MM.1S (cell line): ENCODE results near the gene RAB31.

Experiments used
- DNase-seq: peaks from one replicate; pipeline ENCODE4 v3.0.0-alpha.2; 2015
- H2AFZ ChIP-seq: fragments of 300-600 bp; sonication (generic); 2 replicates; pipeline ENCODE4 v1.6.0; 2016; ENCODE audit warnings: antibody characterized with exemption, low read length
- H3F3A ChIP-seq: fragments of 300-600 bp; sonication (generic); 2 replicates; pipeline ENCODE4 v1.6.1; 2016; ENCODE audit warnings: mild to moderate bottlenecking, antibody characterized with exemption, low read length, moderate library complexity, mixed read lengths; ENCODE audit not compliant: insufficient read depth
- H3K27ac ChIP-seq: fragments of 300-600 bp; sonication (generic); 2 replicates; pipeline ENCODE4 v1.5.1; 2016; ENCODE audit warnings: mild to moderate bottlenecking, low read length
- H3K27me3 ChIP-seq: fragments of 300-600 bp; sonication (generic); replicated peaks from 2 replicates; pipeline ENCODE4 v1.6.0; 2016; ENCODE audit warnings: low read length; ENCODE audit not compliant: insufficient read depth
- H3K36me3 ChIP-seq: fragments of 300-600 bp; sonication (generic); replicated peaks from 2 replicates; pipeline ENCODE4 v1.6.1; 2016; ENCODE audit warnings: mild to moderate bottlenecking, low read length, mixed read lengths; ENCODE audit not compliant: insufficient read depth
- H3K4me1 ChIP-seq: fragments of 300-600 bp; sonication (generic); 2 replicates; pipeline ENCODE4 v1.6.1; 2016; ENCODE audit warnings: low read length, mixed read lengths
- H3K4me2 ChIP-seq: fragments of 300-600 bp; sonication (generic); 2 replicates; pipeline ENCODE4 v1.6.0; 2016; ENCODE audit warnings: low read depth, low read length
- H3K4me3 ChIP-seq: fragments of 300-600 bp; sonication (generic); 2 replicates; pipeline ENCODE4 v1.5.1; 2016; ENCODE audit warnings: low read length, mixed read lengths
- H3K79me2 ChIP-seq: fragments of 300-600 bp; sonication (generic); 2 replicates; pipeline ENCODE4 v1.6.1; 2016; ENCODE audit warnings: mixed run types, low read length, mixed read lengths
- H3K9ac ChIP-seq: fragments of 300-600 bp; sonication (generic); 2 replicates; pipeline ENCODE4 v1.6.1; 2016; ENCODE audit warnings: low read length, mixed read lengths
- H3K9me2 ChIP-seq: fragments of 300-600 bp; sonication (generic); replicated peaks from 2 replicates; pipeline ENCODE4 v1.6.1; 2016; ENCODE audit warnings: mild to moderate bottlenecking, low read length, mixed read lengths; ENCODE audit not compliant: insufficient read depth
- H3K9me3 ChIP-seq: fragments of 300-600 bp; sonication (generic); replicated peaks from 2 replicates; pipeline ENCODE4 v1.6.1; 2016; ENCODE audit warnings: mild to moderate bottlenecking, low read length, mixed read lengths; ENCODE audit not compliant: insufficient read depth
- H4K20me1 ChIP-seq: fragments of 300-600 bp; sonication (generic); 2 replicates; pipeline ENCODE4 v1.6.1; 2016; ENCODE audit warnings: mild to moderate bottlenecking, low read length, moderate library complexity, mixed read lengths; ENCODE audit not compliant: insufficient read depth
- CTCF ChIP-seq: fragments of 300-600 bp; sonication (generic); IDR thresholded peaks from 2 replicates; pipeline ENCODE4 v1.5.1; 2016; ENCODE audit warnings: antibody characterized with exemption, low read length, mixed read lengths
- EZH2 ChIP-seq: fragments of 300-600 bp; sonication (generic); optimal IDR thresholded peaks from 2 replicates; pipeline ENCODE3; 2017; ENCODE audit warnings: low read depth, mild to moderate bottlenecking, antibody characterized with exemption, low read length, mixed read lengths
- EZH2phosphoT487 ChIP-seq: fragments of 300-600 bp; sonication (generic); IDR thresholded peaks from 2 replicates; pipeline ENCODE4 v1.6.1; 2018; ENCODE audit warnings: antibody characterized with exemption, low read length

Gene RAB31

GRCh38 chr18:9834551-9834950 lies 126.5 kb downstream of the RAB31 start:
- no peaks in the 10 kb centered on the region for H3K36me3 ChIP-seq
- H3F3A ChIP-seq: no peaks in the 10 kb centered on the region
- no peaks in the 10 kb centered on the region for H3K79me2 ChIP-seq
- H3K27ac ChIP-seq: no peak overlapping the region
- no peaks in the 10 kb centered on the region for H3K9me3 ChIP-seq
- H3K9ac ChIP-seq: no peak overlapping the region
- no peaks in the 10 kb centered on the region for H3K9me2 ChIP-seq
- TF ChIP-seq EZH2: no peak
- TF ChIP-seq CTCF: no peak
- TF ChIP-seq EZH2phosphoT487: no peak
- no peaks in the 10 kb centered on the region for H4K20me1 ChIP-seq
- H2AFZ ChIP-seq: no peak overlapping the region
- H3K27me3 ChIP-seq: no peaks in the 10 kb centered on the region
- no peaks in the 10 kb centered on the region for H3K4me1 ChIP-seq
- H3K4me2 ChIP-seq: no peak overlapping the region
- no peak overlapping the region for H3K4me3 ChIP-seq
- DNase-seq: no peak

GRCh38 chr18:9835113-9835755 lies 127.1 kb downstream of the RAB31 start:
- Histone ChIP-seq H3K27me3 (no peaks in the 10 kb centered on the region), H3K4me1 (no peaks in the 10 kb centered on the region), H3K9ac (no peak overlapping the region), H3K4me3 (no peak overlapping the region), H3K79me2 (no peaks in the 10 kb centered on the region), H3K4me2 (no peak overlapping the region), H3K36me3 (no peaks in the 10 kb centered on the region), H3K27ac (no peak overlapping the region), H3K9me3 (no peaks in the 10 kb centered on the region), H4K20me1 (no peaks in the 10 kb centered on the region), H3F3A (no peaks in the 10 kb centered on the region), H3K9me2 (no peaks in the 10 kb centered on the region), H2AFZ (no peak overlapping the region)
- no peak for TF ChIP-seq EZH2phosphoT487
- TF ChIP-seq CTCF: no peak
- no peak for TF ChIP-seq EZH2
- no peak for DNase-seq

GRCh38 chr18:9835825-9836224 lies 127.7 kb downstream of the RAB31 start:
- no peaks in the 10 kb centered on the region for H3F3A ChIP-seq
- H3K79me2 ChIP-seq: no peaks in the 10 kb centered on the region
- H3K27ac ChIP-seq: no peak overlapping the region
- H3K36me3 ChIP-seq: no peaks in the 10 kb centered on the region
- no peak for DNase-seq
- H3K9ac ChIP-seq: no peak overlapping the region
- no peaks in the 10 kb centered on the region for H3K9me2 ChIP-seq
- TF ChIP-seq CTCF (no peak), EZH2phosphoT487 (no peak), EZH2 (no peak)
- no peak overlapping the region for H3K4me2 ChIP-seq
- no peak overlapping the region for H2AFZ ChIP-seq
- no peaks in the 10 kb centered on the region for H3K4me1 ChIP-seq
- no peaks in the 10 kb centered on the region for H3K9me3 ChIP-seq
- H3K4me3 ChIP-seq: no peak overlapping the region
- H4K20me1 ChIP-seq: no peaks in the 10 kb centered on the region
- H3K27me3 ChIP-seq: no peaks in the 10 kb centered on the region
